Measurements from ENCODE around the gene BEST2. TPM values are rescaled to one million over a fixed set of nuclear protein-coding genes. Genes with fewer than 3 reads are reported as not detected.

BEST2 gene
- total RNA-seq, 1 experiment from 2014 or later: not detected

DNA sequence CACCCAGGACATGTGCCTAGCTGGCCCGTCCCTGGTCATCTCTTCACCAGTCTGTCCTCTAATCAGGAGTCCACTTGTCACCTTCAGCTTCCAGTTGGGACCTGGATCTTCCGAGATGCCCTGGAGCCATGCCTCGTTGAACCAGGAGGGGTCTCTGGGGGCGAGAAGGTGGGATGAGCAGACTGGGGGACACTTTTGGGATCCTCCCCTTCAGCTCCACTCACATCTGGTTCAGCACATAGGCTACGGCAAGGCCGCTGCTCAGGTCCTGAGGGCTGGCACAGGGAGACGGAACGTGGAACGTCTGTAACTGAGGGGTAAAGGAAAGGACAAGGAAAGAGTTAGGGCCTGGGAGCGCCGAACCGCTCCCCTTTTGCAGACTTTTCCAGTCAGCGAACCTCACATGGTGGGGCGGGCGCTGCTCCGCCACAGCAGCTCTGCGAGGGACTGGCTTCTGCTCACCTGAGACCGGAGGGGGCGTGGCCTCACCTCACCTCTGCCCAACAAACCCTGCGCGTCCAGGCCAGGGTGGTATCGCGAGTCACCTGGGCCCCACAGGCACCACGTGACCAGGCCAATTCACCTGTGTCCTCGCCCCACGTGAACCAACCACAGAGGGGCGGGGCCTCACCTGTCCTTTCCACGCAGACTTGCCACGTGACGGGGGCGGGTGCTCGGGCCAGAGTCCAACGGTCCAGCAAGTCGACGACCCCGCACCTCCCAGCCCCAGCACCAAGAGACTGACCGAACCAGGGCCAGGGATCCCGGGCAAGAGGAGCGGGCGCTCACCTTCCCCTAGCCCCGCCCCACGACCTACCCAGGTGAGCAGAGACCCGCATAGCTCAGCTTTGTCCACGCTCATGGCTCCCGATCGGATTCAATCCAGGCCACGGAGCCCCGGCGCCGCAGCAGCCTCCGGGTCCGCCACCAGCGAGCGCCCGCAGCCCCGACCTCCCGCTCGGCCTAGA lies 23.3 kb downstream of the BEST2 start, which contains the start of gene HOOK2:
TSS of gene HOOK2 (minus strand) at position 965 of the 968 bp plus-strand sequence. CDS start at position 862, 103 bp downstream.
- ChIA-PET CTCF (interaction anchor here (1.0 to 1.4 kb wide), 2 partner anchors 8 to 13 kb away, joined by 3 read pairs; no protein-coding TSS in a partner anchor), POLR2A (interaction anchor here (0.6 kb wide), 1 partner anchor 19 kb away, joined by 4 read pairs; no protein-coding TSS in a partner anchor)
- no peaks in the 10 kb centered on the region for H3K27me3 ChIP-seq (ENCODE audit: control insufficient read depth, insufficient read depth, low read length)
- peak within 1 kb of the TSS; percentile 58 to 65 for H3K4me3 ChIP-seq (ENCODE audit: low read depth in 2 of 2, low read length in 2 of 2)
- in situ Hi-C loops (cut with HindIII; ENCODE audit: low pct_unique_long_range_greater_than_20kb, low sequenced_read_pairs): no loop called here
- TF ChIP-seq POLR2AphosphoS5 (IDR thresholded peaks at IDR 0.05; ENCODE audit: low read depth, low read length) (no peak), SIN3A (IDR thresholded peaks at IDR 0.05; ENCODE audit: borderline replicate concordance, insufficient read depth, low read depth, low read length) (no peak), TCF7L2 (IDR thresholded peaks at IDR 0.05; ENCODE audit: low read depth, low read length) (no peak)
- TF ChIP-seq, protein P1, sequence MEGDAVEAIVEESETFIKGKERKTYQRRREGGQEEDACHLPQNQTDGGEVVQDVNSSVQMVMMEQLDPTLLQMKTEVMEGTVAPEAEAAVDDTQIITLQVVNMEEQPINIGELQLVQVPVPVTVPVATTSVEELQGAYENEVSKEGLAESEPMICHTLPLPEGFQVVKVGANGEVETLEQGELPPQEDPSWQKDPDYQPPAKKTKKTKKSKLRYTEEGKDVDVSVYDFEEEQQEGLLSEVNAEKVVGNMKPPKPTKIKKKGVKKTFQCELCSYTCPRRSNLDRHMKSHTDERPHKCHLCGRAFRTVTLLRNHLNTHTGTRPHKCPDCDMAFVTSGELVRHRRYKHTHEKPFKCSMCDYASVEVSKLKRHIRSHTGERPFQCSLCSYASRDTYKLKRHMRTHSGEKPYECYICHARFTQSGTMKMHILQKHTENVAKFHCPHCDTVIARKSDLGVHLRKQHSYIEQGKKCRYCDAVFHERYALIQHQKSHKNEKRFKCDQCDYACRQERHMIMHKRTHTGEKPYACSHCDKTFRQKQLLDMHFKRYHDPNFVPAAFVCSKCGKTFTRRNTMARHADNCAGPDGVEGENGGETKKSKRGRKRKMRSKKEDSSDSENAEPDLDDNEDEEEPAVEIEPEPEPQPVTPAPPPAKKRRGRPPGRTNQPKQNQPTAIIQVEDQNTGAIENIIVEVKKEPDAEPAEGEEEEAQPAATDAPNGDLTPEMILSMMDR (IDR thresholded peaks at IDR 0.05): no peak
- TF ChIP-seq, protein P2, sequence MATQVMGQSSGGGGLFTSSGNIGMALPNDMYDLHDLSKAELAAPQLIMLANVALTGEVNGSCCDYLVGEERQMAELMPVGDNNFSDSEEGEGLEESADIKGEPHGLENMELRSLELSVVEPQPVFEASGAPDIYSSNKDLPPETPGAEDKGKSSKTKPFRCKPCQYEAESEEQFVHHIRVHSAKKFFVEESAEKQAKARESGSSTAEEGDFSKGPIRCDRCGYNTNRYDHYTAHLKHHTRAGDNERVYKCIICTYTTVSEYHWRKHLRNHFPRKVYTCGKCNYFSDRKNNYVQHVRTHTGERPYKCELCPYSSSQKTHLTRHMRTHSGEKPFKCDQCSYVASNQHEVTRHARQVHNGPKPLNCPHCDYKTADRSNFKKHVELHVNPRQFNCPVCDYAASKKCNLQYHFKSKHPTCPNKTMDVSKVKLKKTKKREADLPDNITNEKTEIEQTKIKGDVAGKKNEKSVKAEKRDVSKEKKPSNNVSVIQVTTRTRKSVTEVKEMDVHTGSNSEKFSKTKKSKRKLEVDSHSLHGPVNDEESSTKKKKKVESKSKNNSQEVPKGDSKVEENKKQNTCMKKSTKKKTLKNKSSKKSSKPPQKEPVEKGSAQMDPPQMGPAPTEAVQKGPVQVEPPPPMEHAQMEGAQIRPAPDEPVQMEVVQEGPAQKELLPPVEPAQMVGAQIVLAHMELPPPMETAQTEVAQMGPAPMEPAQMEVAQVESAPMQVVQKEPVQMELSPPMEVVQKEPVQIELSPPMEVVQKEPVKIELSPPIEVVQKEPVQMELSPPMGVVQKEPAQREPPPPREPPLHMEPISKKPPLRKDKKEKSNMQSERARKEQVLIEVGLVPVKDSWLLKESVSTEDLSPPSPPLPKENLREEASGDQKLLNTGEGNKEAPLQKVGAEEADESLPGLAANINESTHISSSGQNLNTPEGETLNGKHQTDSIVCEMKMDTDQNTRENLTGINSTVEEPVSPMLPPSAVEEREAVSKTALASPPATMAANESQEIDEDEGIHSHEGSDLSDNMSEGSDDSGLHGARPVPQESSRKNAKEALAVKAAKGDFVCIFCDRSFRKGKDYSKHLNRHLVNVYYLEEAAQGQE (IDR thresholded peaks at IDR 0.05; ENCODE audit: insufficient read depth in 1 of 2, low read depth in 2 of 2, low read length in 1 of 2): no peak
- BruUV-seq (replicated peaks): no TSS peak
- no peak within 1 kb of the TSS for H3K27ac ChIP-seq (ENCODE audit: low read length)
- peak; percentile 4 for ATAC-seq
- peaks cover 12% of the 10 kb centered on the region for H3K4me1 ChIP-seq (ENCODE audit: control insufficient read depth, insufficient read depth, low read length)
- DNase-seq (ENCODE audit: low read depth, low spot score): no peak
- intact Hi-C loops (cut with micrococcal nuclease; ENCODE audit: unreplicated experiment): no loop called here
- H3K9me3 ChIP-seq (ENCODE audit: control insufficient read depth, insufficient read depth, low read depth, low read length): no peaks in the 10 kb centered on the region
- no peaks in the 10 kb centered on the region for H3K36me3 ChIP-seq (ENCODE audit: control insufficient read depth, insufficient read depth, low read length)

DNA sequence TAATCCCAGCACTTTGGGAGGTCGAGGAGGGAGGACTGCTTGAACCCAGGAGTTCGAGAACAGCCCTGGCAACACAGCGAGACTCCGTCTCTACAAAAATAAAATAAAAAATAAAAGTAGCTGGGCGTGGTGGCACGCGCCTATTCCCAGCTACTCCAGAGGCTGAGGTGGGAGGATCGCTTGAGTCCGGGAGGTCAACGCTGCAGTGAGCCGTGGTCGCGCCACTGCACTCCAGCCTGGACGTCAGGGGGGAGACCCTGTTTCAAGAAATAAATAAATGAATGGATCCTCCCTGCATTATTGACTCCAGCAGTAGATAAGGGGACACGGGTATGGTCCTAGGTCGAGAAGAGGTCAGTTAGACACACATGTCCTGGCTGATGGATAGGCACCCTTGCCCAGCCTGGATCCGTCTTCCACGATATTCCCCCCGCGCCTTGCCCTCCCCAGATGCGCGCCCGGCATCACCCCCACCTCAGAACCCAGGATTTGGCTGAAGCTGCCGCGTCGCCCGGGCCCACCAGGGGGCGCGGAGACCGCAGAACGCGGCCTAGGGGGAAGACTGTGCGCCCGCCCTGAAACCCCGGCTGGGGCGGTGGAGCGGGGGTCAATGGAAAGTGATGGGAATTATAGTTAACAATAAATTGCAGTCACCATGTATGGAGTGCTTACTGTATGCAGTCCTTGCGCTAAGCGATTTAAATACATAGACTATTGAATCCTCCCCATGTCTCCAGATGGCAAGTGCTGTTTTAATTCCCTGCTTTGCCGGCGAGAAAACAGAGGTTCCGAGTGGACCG lies 25.8 kb downstream of the BEST2 start:
- no TSS peak for BruUV-seq (replicated peaks)
- DNase-seq (ENCODE audit: low read depth, low spot score) (no peak), ATAC-seq (peak; percentile 73)
- Histone ChIP-seq H3K9me3 (ENCODE audit: control insufficient read depth, insufficient read depth, low read depth, low read length) (no peaks in the 10 kb centered on the region), H3K4me3 (ENCODE audit: low read depth in 2 of 2, low read length in 2 of 2) (peak overlapping the region; percentile 53 to 81), H3K4me1 (ENCODE audit: control insufficient read depth, insufficient read depth, low read length) (peaks cover 16% of the 10 kb centered on the region), H3K36me3 (ENCODE audit: control insufficient read depth, insufficient read depth, low read length) (no peaks in the 10 kb centered on the region), H3K27me3 (ENCODE audit: control insufficient read depth, insufficient read depth, low read length) (no peaks in the 10 kb centered on the region), H3K27ac (ENCODE audit: low read length) (peak overlapping the region; percentile 87)
- ChIA-PET CTCF (interaction anchor here (0.6 to 3.3 kb wide), 7 partner anchors 10 to 163 kb away, joined by 3 to 23 read pairs (median 4); partner anchors contain the start of gene JUNB), POLR2A (interaction anchor here (2.7 kb wide), 1 partner anchor 15 kb away, joined by 16 read pairs; the partner anchor contains the start of gene JUNB)
- intact Hi-C loops (cut with micrococcal nuclease; ENCODE audit: unreplicated experiment): no loop called here
- in situ Hi-C loops (cut with HindIII; ENCODE audit: low pct_unique_long_range_greater_than_20kb, low sequenced_read_pairs): no loop called here
- TF ChIP-seq POLR2AphosphoS5 (IDR thresholded peaks at IDR 0.05; ENCODE audit: low read depth, low read length): no peak
- 0 out of 2 replicates have a peak, but pooled peaks have one; percentile 39 for TF ChIP-seq SIN3A (IDR thresholded peaks at IDR 0.05; ENCODE audit: borderline replicate concordance, insufficient read depth, low read depth, low read length)
- TF ChIP-seq, protein P1 (IDR thresholded peaks at IDR 0.05): peak; percentile 94
- TF ChIP-seq, protein P2 (IDR thresholded peaks at IDR 0.05; ENCODE audit: insufficient read depth in 1 of 2, low read depth in 2 of 2, low read length in 1 of 2): no peak

Data from Panc1 (cell line).